Measurements from ENCODE around the gene SERPINB1. TPM values are rescaled to one million over a fixed set of nuclear protein-coding genes. Genes with fewer than 3 reads are reported as not detected.
"Not testable (repeated sequence)": the region's sequence is repeated elsewhere in the genome, so short reads cannot be mapped to it uniquely, and the experiment has no call there.

The SERPINB1 gene
- polyA plus RNA-seq, 1 donor from 2014 or later, result 85.6 TPM

DNA sequence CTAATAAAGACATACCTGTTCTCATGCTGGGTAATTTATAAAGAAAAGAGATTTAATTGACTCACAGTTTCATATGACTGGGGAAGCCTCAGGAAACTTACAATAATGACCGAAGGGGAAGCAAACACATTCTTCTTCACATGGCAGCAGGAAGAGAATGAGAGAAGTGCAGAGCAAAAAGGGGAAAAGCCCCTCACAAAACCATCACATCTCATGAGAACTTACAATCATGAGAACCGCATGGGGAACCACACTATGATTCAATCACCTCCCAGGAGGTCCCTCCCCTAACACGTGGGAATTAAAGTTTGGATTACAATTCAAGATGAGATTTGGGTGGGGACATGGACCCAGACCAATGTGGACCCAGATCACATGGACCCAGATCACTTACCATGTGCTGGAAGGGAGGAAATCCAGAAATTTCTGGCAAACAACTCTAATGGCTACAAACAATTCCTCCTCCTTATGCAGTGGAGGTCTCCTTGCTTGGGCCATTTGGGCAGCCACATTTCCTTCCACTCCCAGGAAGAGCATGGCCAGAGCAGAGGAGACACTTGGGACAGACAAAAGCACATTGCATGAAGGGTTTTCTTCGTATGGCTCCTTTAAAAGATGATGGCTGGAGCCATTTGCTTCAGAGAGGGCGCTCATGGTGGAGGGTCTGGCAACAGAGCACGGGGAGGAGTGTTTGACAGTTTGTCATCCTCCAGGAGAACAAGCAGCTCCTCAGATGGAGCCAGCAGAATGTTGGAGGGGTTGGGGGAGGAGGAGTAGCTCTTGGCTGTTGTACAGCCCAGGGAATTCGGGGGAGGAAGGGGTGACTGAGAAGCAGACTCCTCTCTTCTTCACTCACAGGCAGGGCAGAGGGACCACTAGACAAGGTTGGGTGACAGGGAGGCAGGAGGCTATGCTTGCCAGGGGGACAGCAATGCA, 31.0 kb upstream of the SERPINB1 start:
- Mint-ChIP-seq H3K27me3 (no peaks in the 10 kb centered on the region), H3K27ac (peak overlapping the region in 1 of 3 donors; percentile 91), H3K36me3 (peaks cover 6% of the 10 kb centered on the region), H3K9me3 (no peaks in the 10 kb centered on the region), H3K4me1 (peaks cover 27 to 44% (median 41%) of the 10 kb centered on the region in 3 donors), H3K4me3 (peak overlapping the region; percentile 16 to 75 (median 60))

DNA sequence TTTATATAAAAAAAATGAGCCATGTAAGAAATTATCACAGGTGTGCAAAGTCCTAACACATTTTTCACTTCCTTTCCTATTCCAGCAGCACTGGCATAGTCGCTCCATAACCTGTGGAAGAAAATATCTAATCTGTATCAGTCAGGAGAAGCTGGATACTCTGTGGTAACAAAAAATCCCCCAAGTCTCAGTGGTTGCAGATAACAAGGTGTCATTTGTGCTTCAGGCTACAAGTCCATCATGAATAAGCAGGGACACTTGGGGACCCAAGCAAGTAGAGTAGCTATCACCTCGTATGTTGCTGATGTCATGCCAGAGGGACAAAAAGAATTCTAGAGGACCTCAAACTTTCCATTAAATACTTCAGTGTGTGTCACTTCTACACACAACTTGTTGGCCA, 30.3 kb upstream of the SERPINB1 start:
- Mint-ChIP-seq H3K4me1 (peaks cover 22 to 46% (median 36%) of the 10 kb centered on the region in 3 donors), H3K4me3 (peak overlapping the region in 2 of 4 donors; percentile 62 to 75), H3K36me3 (peaks cover 6% of the 10 kb centered on the region), H3K27ac (peak overlapping the region in 1 of 3 donors; percentile 91), H3K27me3 (no peaks in the 10 kb centered on the region), H3K9me3 (no peaks in the 10 kb centered on the region)

DNA sequence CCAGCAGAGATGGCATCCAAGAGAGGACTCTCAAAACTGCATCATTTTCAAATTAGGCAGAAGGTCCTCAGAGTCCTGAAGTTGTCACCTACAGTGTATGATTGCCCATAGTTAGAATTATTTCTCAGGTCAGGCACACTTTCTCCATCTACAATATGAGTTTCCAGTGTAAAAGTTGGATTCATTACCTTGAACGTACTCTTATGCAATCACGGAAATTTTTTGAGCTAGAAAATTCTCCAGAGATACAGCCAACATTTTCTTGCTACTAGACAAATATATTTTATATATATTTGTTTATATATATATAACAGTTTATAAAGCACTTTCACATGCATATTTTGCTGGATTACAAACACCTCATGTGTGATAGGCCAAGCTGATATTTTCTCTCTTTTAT, 29.4 kb upstream of the SERPINB1 start:
- Mint-ChIP-seq H3K4me3 (no peak overlapping the region), H3K27me3 (no peaks in the 10 kb centered on the region), H3K4me1 (peaks cover 19 to 46% (median 34%) of the 10 kb centered on the region in 3 donors), H3K27ac (no peak overlapping the region), H3K9me3 (no peaks in the 10 kb centered on the region), H3K36me3 (peaks cover 6% of the 10 kb centered on the region)

DNA sequence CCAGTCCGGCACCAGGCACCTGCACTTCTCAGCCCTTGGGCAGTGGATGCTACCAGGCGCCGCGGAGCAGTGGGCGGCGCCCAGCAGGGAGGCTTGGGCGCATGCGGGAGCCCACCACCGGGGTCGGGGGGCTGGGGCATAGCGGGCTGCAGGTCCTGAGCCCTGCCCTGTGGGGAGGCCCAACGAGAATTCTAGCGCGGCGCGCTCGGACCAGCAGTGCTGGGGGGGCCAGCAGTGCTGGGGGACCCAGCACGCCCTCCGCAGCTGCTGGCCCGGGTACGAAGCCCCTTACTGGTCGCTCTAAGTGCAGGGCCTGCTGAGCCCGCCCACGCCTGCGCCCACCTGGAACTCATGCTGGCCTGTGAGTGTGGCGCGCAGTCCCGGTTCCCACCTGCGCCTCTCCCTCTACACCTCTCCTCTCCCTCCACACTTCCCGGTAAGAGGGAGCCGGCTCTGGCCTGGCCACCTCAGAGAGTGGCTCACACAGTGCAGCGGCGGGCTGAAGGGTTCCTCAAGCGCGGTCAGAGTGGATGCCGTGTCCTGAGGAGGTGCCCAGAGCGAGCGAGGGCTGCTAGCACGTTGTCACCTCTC, 28.5 kb upstream of the SERPINB1 start:
- Mint-ChIP-seq H3K27me3 (no peaks in the 10 kb centered on the region), H3K27ac (no peak overlapping the region), H3K4me3 (no peak overlapping the region), H3K9me3 (no peaks in the 10 kb centered on the region), H3K4me1 (peaks cover 23 to 52% (median 41%) of the 10 kb centered on the region in 3 donors), H3K36me3 (peaks cover 8% of the 10 kb centered on the region)

DNA sequence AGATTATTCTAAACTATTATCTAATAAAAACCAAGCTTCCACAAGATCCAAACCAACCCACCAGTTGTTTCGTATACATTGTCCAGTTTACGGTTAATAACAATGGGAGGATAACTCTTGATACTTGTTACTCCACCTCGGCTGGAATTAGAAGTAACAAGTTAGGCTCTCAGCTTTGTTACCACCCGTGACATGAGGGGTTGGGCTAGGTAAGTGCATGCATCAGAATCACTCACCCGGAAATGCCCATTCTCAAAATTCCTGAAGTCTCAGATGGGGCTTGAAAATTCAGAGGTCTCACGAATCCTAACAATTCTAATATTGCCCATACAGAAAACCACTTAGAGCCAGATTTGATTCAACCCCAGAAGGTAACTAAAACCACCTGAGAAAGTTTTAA, 27.0 kb upstream of the SERPINB1 start:
- no peak overlapping the region for H3K27ac Mint-ChIP-seq
- peaks cover 22 to 44% (median 39%) of the 10 kb centered on the region in 3 donors for H3K4me1 Mint-ChIP-seq
- H3K4me3 Mint-ChIP-seq, result peak overlapping the region in 1 of 4 donors; percentile 52
- H3K36me3 Mint-ChIP-seq, result peaks cover 8% of the 10 kb centered on the region
- no peaks in the 10 kb centered on the region for H3K27me3 Mint-ChIP-seq
- no peaks in the 10 kb centered on the region for H3K9me3 Mint-ChIP-seq

DNA sequence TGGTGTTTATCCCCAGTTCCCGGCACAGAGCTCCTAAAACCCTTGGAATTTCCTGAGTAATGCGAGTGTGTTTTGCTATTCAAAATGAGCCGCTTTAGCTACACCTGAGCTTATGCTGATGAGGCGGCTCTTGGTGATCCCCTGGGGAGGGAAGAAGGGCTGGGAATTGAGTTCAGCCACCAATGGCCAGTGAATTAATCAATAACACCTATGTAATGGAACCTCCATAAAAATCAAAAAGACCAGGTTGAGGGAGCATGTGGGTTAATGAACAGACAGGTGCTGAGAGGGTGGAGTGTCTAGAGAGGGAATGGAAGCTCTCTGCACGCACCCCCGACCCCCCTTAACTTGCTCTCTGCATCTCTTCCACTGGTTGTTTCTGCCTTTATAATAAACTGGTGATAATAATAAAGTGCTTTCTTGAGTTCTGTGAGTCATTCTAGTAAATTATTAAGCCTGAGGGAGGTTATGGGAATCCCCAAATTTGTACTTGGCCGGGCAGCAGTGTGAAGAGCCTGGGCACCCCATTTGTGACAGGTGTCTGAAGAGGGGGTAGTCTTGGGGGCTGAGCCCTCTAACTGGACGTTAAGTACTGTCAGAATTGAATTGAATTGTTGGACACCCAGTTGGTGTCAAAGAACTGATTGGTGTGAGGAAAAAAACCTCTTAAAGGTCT, 24.6 kb upstream of the SERPINB1 start:
- Mint-ChIP-seq H3K4me3 (peak overlapping the region in 3 of 4 donors; percentile 32 to 82 (median 59)), H3K27me3 (no peaks in the 10 kb centered on the region), H3K9me3 (no peaks in the 10 kb centered on the region), H3K27ac (peak overlapping the region in 2 of 3 donors; percentile 59 to 83), H3K36me3 (peaks cover 3% of the 10 kb centered on the region), H3K4me1 (peaks cover 41 to 49% (median 42%) of the 10 kb centered on the region in 3 donors)

DNA sequence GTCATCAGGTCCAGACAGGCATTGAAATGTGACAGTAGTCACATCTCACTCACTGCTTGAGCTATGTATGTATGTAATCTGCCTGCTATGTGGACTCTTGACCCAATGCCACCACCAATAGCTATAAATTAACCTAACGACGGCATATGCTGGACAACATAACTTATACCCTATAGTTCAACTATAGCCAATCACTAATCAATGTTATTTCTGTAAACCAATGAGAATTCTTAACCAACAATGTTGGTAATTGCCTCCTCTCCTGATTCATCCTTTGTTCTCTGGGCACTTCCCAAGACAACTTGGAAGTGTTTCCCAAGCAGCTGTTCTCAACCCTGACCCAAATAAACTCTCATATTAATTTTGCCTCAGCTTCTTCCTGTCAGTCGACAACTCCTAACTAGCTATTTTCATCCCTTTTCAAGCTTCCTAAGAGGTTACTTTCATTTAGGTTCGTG, 24.1 kb upstream of the SERPINB1 start:
- Mint-ChIP-seq H3K4me3 (peak overlapping the region in 1 of 4 donors; percentile 6), H3K36me3 (peaks cover 5% of the 10 kb centered on the region), H3K4me1 (peaks cover 43 to 55% (median 45%) of the 10 kb centered on the region in 3 donors), H3K27me3 (no peaks in the 10 kb centered on the region), H3K27ac (peak overlapping the region in 2 of 3 donors; percentile 59 to 83), H3K9me3 (no peaks in the 10 kb centered on the region)

DNA sequence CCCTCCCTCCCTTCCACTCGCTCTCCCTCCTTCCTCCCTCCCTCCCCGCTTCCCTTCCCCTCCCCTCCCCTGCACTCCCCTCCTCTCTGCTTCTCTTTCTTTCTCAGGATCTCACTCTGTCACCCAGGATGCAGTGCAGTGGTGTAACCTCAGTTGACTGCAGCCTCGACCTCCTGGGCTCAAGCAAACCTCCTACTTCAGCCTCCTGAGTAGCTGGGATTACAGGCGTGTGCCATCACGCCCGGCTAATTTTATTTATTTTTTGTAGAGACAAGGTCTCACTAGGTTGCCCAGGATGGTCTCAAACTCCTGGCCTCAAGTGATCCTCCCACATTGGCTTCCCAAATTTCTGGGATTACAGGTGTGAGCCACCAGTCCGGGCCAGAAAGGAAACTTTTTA, 23.6 kb upstream of the SERPINB1 start:
- H3K36me3 Mint-ChIP-seq, result peaks cover 5% of the 10 kb centered on the region

DNA sequence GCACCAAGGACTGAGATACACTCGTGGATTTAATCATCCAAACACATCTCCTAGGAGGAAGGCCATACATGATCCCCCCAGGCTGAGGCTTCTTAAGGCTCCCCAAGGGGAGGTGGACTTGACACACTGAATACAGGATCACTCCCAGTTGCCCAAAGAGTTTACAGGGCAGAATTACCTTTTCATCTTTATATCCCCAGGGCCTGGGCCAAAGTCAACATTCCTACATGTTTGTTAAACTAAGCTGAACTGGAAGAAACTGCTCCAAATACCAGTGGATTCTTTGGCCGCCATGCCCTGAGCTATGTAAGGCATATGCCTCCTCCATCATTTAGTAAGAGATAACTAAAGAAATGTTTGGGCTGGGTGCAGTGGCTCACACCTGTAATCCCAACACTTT, 22.2 kb upstream of the SERPINB1 start:
- Mint-ChIP-seq H3K36me3 (peaks cover 5% of the 10 kb centered on the region), H3K27me3 (peaks cover 3% of the 10 kb centered on the region), H3K4me1 (peaks cover 46 to 62% (median 49%) of the 10 kb centered on the region in 3 donors), H3K9me3 (no peaks in the 10 kb centered on the region), H3K27ac (peak overlapping the region in 2 of 3 donors; percentile 83 to 96), H3K4me3 (peak overlapping the region in 2 of 4 donors; percentile 59 to 84)

More for the DNA sequence above, 23.6 kb upstream of the SERPINB1 start:
- peaks cover 43 to 56% (median 45%) of the 10 kb centered on the region in 3 donors for H3K4me1 Mint-ChIP-seq
- no peaks in the 10 kb centered on the region for H3K9me3 Mint-ChIP-seq
- H3K4me3 Mint-ChIP-seq, result no peak overlapping the region
- no peaks in the 10 kb centered on the region for H3K27me3 Mint-ChIP-seq
- H3K27ac Mint-ChIP-seq, result peak overlapping the region in 2 of 3 donors; percentile 59 to 82

DNA sequence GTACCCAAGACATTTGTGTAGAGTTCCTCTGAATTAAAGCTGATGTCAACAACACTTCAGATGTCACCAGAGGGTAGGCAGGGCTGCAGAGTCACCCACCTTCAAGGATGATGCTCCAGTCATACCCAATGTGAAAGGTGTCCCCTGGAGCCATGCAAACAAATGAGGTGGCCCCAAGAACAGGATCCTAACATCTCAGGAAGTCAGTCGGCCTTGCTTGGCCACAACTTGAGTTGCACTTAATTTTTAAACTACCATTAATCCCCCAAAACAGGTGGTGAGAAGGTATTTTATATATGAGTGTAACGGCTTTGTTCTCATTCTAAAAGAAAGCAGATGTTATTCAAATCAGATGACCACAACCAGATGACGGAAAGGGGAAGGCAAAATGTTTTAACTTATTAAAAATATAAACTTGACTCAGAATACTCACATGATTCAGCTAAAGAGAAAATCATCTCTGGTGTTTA, 21.1 kb upstream of the SERPINB1 start:
- H3K9me3 Mint-ChIP-seq, result no peaks in the 10 kb centered on the region
- H3K27ac Mint-ChIP-seq, result peak overlapping the region; percentile 83 to 96 (median 93)
- H3K36me3 Mint-ChIP-seq, result peaks cover 5% of the 10 kb centered on the region
- H3K27me3 Mint-ChIP-seq, result peaks cover 3% of the 10 kb centered on the region
- peaks cover 49 to 69% (median 57%) of the 10 kb centered on the region in 3 donors for H3K4me1 Mint-ChIP-seq
- H3K4me3 Mint-ChIP-seq, result peak overlapping the region; percentile 16 to 86 (median 74)

DNA sequence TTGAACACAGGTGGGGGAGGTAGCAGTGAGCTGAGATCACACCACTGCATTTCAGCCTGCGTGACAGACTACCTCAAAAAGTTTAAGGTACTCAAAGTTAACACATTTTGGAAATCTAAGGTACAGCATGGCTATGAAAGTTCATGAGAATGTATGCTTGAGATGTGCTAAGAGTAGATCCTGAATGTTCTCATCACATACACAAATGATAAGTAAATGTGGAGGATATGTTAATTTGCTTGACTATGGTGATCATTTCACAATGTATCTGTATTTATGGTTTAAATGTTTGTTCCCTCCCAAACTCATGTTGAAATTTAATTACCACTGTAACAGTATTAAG, 20.1 kb upstream of the SERPINB1 start:
- peaks cover 51 to 77% (median 66%) of the 10 kb centered on the region in 3 donors for H3K4me1 Mint-ChIP-seq
- H3K9me3 Mint-ChIP-seq, result no peaks in the 10 kb centered on the region
- peak overlapping the region; percentile 83 to 96 (median 93) for H3K27ac Mint-ChIP-seq
- peaks cover 3% of the 10 kb centered on the region for H3K27me3 Mint-ChIP-seq
- peaks cover 5% of the 10 kb centered on the region for H3K36me3 Mint-ChIP-seq
- H3K4me3 Mint-ChIP-seq, result peak overlapping the region in 3 of 4 donors; percentile 77 to 88 (median 86)

DNA sequence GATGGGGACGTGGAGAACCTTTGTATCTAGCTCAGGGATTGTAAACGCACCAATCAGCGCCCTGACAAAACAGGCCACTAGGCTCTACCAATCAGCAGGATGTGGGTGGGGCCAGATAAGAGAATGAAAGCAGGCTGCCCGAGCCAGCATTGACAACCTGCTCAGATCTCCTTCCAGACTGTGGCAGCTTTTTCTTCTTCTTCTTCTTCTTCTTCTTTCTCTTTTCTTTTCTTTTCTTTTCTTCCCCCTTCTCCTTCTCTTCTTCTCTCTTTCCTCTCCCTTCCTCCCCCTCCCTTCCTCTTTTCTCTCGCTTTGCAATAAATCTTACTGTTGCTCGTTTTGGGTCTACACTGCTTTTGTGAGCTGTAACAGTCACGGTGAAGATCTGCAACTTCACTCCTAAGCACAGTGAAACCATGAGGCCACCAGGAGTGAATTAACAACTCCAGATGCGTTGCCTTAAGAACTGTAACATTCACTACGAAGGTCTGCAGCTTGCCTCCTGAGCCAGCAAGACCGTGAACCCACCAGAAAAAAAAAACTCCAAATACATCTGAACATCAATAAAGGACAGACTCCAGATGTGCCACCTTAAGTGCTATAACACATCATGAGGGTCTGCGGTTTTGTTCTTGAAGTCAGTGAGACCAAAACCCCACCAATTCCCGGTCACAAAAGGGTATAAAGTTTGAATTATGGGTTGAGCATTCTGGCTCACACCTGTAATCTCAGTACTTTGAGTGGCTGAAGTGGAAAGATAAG, 19.6 kb upstream of the SERPINB1 start:
- Mint-ChIP-seq H3K4me1 (peaks cover 48 to 76% (median 66%) of the 10 kb centered on the region in 3 donors), H3K27ac (peak overlapping the region; percentile 83 to 96 (median 93)), H3K9me3 (no peaks in the 10 kb centered on the region)

DNA sequence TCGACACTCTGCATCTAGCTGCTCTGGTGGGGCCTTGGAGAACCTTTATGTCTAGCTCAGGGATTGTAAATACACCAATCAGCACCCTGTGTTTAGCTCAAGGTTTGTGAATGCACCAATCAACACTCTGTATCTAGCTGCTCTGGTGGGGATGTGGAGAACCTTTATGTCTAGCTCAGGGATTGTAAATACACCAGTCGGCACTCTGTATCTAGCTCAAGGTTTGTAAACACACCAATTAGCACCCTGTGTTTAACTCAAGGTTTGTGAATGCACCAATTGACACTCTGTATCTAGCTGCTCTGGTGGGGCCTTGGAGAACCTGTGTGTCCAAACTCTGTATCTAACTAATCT, 19.0 kb upstream of the SERPINB1 start:
- H3K9me3 Mint-ChIP-seq, H3K27me3 Mint-ChIP-seq, H3K36me3 Mint-ChIP-seq: not testable (repeated sequence)
- H3K4me1 Mint-ChIP-seq, result peaks cover 42 to 71% (median 60%) of the 10 kb centered on the region in 3 donors
- peak overlapping the region in 2 of 3 donors; percentile 83 to 96 for H3K27ac Mint-ChIP-seq
- peak overlapping the region in 2 of 4 donors; percentile 77 to 88 for H3K4me3 Mint-ChIP-seq

More for the DNA sequence above, 19.6 kb upstream of the SERPINB1 start:
- Mint-ChIP-seq H3K36me3 (peaks cover 5% of the 10 kb centered on the region), H3K4me3 (peak overlapping the region in 3 of 4 donors; percentile 77 to 88 (median 86)), H3K27me3 (peaks cover 3% of the 10 kb centered on the region)
